HepG2 (cell line): ENCODE data around the gene RNF213. TPM values are rescaled to one million over a fixed set of nuclear protein-coding genes. Genes with fewer than 3 reads are reported as not detected.

Experiments
- ARHGAP35 ChIP-seq: sonication (generic); formaldehyde crosslinking; IDR thresholded peaks from 2 replicates; pipeline ENCODE4 v1.9.0; 2022; ENCODE audit warnings: mild to moderate bottlenecking, inconsistent platforms, moderate library complexity, missing genetic modification reagents, borderline replicate concordance
- DNMT3B ChIP-seq: conservative IDR thresholded peaks from 2 replicates; pipeline ENCODE4 v1.6.1; 2016; ENCODE audit warnings: missing biosample characterization, control low read depth
- DPF2 ChIP-seq: sonication (generic); formaldehyde crosslinking; IDR thresholded peaks from 2 replicates; pipeline ENCODE4 v1.4.0; 2020; ENCODE audit warnings: mild to moderate bottlenecking, low read depth, missing genetic modification reagents, borderline replicate concordance
- EEA1 ChIP-seq: sonication (generic); formaldehyde crosslinking; IDR thresholded peaks from 2 replicates; pipeline ENCODE4 v1.5.1; 2020; ENCODE audit warnings: mild to moderate bottlenecking, missing genetic modification reagents, borderline replicate concordance
- FOSL1 ChIP-seq: sonication (generic); formaldehyde crosslinking; IDR thresholded peaks from 2 replicates; pipeline ENCODE4 v1.9.0; 2021; ENCODE audit warnings: missing genetic modification reagents, borderline replicate concordance
- MTF2 ChIP-seq: sonication (generic); formaldehyde crosslinking; IDR thresholded peaks from 2 replicates; pipeline ENCODE4 v1.5.0; 2020; ENCODE audit warnings: missing genetic modification reagents, borderline replicate concordance
- NFE2L2 ChIP-seq: fragments of 150-350 bp; IDR thresholded peaks from 2 replicates; pipeline ENCODE4 v1.6.1; 2014; ENCODE audit warnings: low read length
- NFIC ChIP-seq: IDR thresholded peaks from 2 replicates; pipeline ENCODE4 v1.6.1; 2012; ENCODE audit warnings: mild to moderate bottlenecking, low read length, inconsistent platforms
- NR1H2 ChIP-seq: sonication (generic); formaldehyde crosslinking; IDR thresholded peaks from 2 replicates; pipeline ENCODE4 v1.8.1; 2022; ENCODE audit warnings: low read depth, missing genetic modification reagents, borderline replicate concordance
- TAF1 ChIP-seq: sonication (generic); formaldehyde crosslinking; IDR thresholded peaks from 2 replicates; pipeline ENCODE4 v1.4.0; 2020; ENCODE audit warnings: missing genetic modification reagents
- TGIF2 ChIP-seq: IDR thresholded peaks from 2 replicates; pipeline ENCODE4 v1.6.1; 2016; ENCODE audit warnings: control low read depth, missing compliant biosample characterization
- TSC22D2 ChIP-seq: sonication (generic); formaldehyde crosslinking; IDR thresholded peaks from 2 replicates; pipeline ENCODE4 v1.5.1; 2020; ENCODE audit warnings: missing genetic modification reagents, mild to moderate bottlenecking, borderline replicate concordance
- U2AF2 ChIP-seq: fragments of 200-400 bp; formaldehyde crosslinking; IDR thresholded peaks from 2 replicates; pipeline ENCODE4 v1.6.1; 2017; ENCODE audit warnings: low read depth, mild to moderate bottlenecking, low read length
- ZNF10 ChIP-seq: sonication (generic); formaldehyde crosslinking; IDR thresholded peaks from 2 replicates; pipeline ENCODE4 v1.4.0; 2020; ENCODE audit warnings: mild to moderate bottlenecking, low read depth, missing genetic modification reagents, borderline replicate concordance
- ZNF180 ChIP-seq: sonication (generic); formaldehyde crosslinking; IDR thresholded peaks from 2 replicates; pipeline ENCODE4 v1.4.0; 2020; ENCODE audit warnings: low read depth, missing genetic modification reagents, borderline replicate concordance
- ZNF230 ChIP-seq: sonication (generic); formaldehyde crosslinking; IDR thresholded peaks from 2 replicates; pipeline ENCODE4 v1.4.0; 2020; ENCODE audit warnings: mild to moderate bottlenecking, missing genetic modification reagents
- ZNF713 ChIP-seq: sonication (generic); formaldehyde crosslinking; IDR thresholded peaks from 2 replicates; pipeline ENCODE4 v1.4.0; 2020; ENCODE audit warnings: mild to moderate bottlenecking, missing genetic modification reagents
- ZNF772 ChIP-seq: sonication (generic); formaldehyde crosslinking; IDR thresholded peaks from 2 replicates; pipeline ENCODE4 v1.5.0; 2020; ENCODE audit warnings: mild to moderate bottlenecking, missing genetic modification reagents
- polyA plus RNA-seq, 8 experiments: library from polyadenylated mRNA; depleted of rRNA in 3 of 8; stranded (reverse) in 7 of 8; unstranded in 1 of 8; fragments of >200 nt; fragmentation: Illumina TruSeq in 4 of 8; extraction: Trizol in 4 of 8; gene quantifications; 2 replicates each; pipeline versions ENCODE4 v1.2.1 to v1.2.3, GENCODE V29; 2011 to 2016; ENCODE audit warnings: low read depth in 4 of 8, missing spikeins in 1 of 8, mixed read lengths in 1 of 8; ENCODE audit not compliant: insufficient read depth in 1 of 8
- total RNA-seq, 5 experiments: library from RNA; depleted of rRNA; stranded (reverse); fragments of >200 nt; fragmentation: Illumina TruSeq; extraction: Trizol; gene quantifications; 2 replicates each; pipeline ENCODE4 v1.2.3, GENCODE V29; 2016; ENCODE audit warnings: low read depth in 1 of 5
- TF ChIP-seq, protein P1 (sequence below): sonication (generic); formaldehyde crosslinking; IDR thresholded peaks from 2 replicates; pipeline ENCODE4 v1.5.0; 2020; ENCODE audit warnings: missing genetic modification reagents
- TF ChIP-seq, protein P2 (sequence below): sonication (generic); formaldehyde crosslinking; IDR thresholded peaks from 2 replicates; pipeline ENCODE4 v1.4.0; 2020; ENCODE audit warnings: missing genetic modification reagents
- TF ChIP-seq, protein P3 (sequence below): sonication (generic); formaldehyde crosslinking; IDR thresholded peaks from 2 replicates; pipeline ENCODE4 v1.4.0; 2020; ENCODE audit warnings: missing genetic modification reagents, borderline replicate concordance
- TF ChIP-seq, protein P4 (sequence below): IDR thresholded peaks from 2 replicates; pipeline ENCODE4 v1.6.1; 2012; ENCODE audit warnings: inconsistent platforms
- TF ChIP-seq, protein P5 (sequence below): IDR thresholded peaks from 2 replicates; pipeline ENCODE4 v1.6.1; 2016; ENCODE audit warnings: missing biosample characterization, missing genetic modification reagents, low read depth

Gene RNF213
- total and polyA plus RNA-seq, 2 of the 13 experiments (the other 11 are each of a cell fraction or from before 2014, with no cell fraction given): 38.6 to 38.7 TPM

DNA sequence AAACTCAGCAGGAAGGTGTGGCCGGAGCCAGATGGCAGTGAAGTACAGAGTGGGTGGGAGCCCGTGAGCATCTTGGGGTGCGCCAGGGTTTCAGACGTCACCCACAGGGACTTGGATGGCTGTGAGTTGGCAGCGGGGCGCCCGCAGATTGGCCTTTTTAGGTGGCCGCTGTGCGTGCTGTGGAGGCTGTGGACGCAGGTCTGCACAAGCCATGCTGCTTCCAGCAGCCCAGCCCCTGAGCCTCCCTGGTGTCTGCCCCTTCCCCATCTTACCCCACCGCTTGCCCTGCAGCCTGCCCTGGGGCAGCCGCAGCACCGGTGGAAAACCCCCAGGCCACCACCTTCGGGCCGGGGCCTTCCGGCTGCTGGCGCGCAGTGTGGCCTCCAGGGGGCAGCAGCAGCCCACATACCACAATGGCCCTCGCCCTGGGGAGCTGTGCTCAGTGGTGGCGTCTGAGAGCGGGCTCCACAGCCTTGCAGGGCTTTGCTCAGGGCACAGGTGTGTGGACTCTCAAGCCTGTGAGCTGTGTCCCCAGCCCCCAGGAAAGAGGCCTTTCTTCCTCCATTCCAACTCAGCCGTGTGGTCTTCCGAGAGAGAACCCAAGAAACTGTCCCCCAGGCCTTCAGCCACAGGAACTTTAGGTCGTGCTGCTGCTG, 166.1 kb downstream of the RNF213 start (continued):
- TF ChIP-seq U2AF2 (no peak), TAF1 (CRISPR knock-in tag) (no peak), NFIC (no peak), ZNF772 (no peak), TGIF2 (no peak), ZNF180 (CRISPR knock-in tag) (no peak), ARHGAP35 (CRISPR knock-in tag) (no peak), FOSL1 (CRISPR knock-in tag) (no peak), NR1H2 (CRISPR knock-in tag) (no peak), ZNF10 (CRISPR knock-in tag) (no peak), EEA1 (CRISPR knock-in tag) (no peak), NFE2L2 (no peak), TSC22D2 (CRISPR knock-in tag) (peak; percentile 91; the same call in 1 of the 2 replicates), MTF2 (CRISPR knock-in tag) (no peak), DPF2 (CRISPR knock-in tag) (no peak), DNMT3B (CRISPR knock-in tag) (no peak), ZNF713 (0 out of 2 replicates have a peak, but pooled peaks have one; percentile 35), ZNF230 (CRISPR knock-in tag) (no peak)
- TF ChIP-seq, protein P1, sequence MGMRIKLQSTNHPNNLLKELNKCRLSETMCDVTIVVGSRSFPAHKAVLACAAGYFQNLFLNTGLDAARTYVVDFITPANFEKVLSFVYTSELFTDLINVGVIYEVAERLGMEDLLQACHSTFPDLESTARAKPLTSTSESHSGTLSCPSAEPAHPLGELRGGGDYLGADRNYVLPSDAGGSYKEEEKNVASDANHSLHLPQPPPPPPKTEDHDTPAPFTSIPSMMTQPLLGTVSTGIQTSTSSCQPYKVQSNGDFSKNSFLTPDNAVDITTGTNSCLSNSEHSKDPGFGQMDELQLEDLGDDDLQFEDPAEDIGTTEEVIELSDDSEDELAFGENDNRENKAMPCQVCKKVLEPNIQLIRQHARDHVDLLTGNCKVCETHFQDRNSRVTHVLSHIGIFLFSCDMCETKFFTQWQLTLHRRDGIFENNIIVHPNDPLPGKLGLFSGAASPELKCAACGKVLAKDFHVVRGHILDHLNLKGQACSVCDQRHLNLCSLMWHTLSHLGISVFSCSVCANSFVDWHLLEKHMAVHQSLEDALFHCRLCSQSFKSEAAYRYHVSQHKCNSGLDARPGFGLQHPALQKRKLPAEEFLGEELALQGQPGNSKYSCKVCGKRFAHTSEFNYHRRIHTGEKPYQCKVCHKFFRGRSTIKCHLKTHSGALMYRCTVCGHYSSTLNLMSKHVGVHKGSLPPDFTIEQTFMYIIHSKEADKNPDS (CRISPR knock-in tag): no peak
- TF ChIP-seq, protein P2, sequence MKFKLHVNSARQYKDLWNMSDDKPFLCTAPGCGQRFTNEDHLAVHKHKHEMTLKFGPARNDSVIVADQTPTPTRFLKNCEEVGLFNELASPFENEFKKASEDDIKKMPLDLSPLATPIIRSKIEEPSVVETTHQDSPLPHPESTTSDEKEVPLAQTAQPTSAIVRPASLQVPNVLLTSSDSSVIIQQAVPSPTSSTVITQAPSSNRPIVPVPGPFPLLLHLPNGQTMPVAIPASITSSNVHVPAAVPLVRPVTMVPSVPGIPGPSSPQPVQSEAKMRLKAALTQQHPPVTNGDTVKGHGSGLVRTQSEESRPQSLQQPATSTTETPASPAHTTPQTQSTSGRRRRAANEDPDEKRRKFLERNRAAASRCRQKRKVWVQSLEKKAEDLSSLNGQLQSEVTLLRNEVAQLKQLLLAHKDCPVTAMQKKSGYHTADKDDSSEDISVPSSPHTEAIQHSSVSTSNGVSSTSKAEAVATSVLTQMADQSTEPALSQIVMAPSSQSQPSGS (CRISPR knock-in tag): peak; percentile 57; the same call in 1 of the 2 replicates
- TF ChIP-seq, protein P3, sequence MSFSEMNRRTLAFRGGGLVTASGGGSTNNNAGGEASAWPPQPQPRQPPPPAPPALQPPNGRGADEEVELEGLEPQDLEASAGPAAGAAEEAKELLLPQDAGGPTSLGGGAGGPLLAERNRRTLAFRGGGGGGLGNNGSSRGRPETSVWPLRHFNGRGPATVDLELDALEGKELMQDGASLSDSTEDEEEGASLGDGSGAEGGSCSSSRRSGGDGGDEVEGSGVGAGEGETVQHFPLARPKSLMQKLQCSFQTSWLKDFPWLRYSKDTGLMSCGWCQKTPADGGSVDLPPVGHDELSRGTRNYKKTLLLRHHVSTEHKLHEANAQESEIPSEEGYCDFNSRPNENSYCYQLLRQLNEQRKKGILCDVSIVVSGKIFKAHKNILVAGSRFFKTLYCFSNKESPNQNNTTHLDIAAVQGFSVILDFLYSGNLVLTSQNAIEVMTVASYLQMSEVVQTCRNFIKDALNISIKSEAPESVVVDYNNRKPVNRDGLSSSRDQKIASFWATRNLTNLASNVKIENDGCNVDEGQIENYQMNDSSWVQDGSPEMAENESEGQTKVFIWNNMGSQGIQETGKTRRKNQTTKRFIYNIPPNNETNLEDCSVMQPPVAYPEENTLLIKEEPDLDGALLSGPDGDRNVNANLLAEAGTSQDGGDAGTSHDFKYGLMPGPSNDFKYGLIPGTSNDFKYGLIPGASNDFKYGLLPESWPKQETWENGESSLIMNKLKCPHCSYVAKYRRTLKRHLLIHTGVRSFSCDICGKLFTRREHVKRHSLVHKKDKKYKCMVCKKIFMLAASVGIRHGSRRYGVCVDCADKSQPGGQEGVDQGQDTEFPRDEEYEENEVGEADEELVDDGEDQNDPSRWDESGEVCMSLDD (CRISPR knock-in tag): no peak
- TF ChIP-seq, protein P4, sequence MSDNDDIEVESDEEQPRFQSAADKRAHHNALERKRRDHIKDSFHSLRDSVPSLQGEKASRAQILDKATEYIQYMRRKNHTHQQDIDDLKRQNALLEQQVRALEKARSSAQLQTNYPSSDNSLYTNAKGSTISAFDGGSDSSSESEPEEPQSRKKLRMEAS: no peak
- TF ChIP-seq, protein P5, sequence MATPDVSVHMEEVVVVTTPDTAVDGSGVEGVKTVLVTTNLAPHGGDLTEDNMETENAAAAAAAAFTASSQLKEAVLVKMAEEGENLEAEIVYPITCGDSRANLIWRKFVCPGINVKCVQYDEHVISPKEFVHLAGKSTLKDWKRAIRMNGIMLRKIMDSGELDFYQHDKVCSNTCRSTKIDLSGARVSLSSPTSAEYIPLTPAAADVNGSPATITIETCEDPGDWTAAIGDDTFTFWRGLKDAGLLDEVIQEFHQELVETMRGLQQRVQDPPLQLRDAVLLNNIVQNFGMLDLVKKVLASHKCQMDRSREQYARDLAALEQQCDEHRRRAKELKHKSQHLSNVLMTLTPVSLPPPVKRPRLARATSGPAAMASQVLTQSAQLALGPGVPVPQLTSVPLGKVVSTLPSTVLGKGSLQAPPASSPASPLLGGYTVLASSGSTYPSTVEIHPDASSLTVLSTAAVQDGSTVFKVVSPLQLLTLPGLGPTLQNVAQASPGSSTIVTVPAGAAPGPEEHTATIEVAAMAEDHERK: no peak
